ENCODE measurements around the gene PAX7.

GRCh38 chr1:18599086-18599485 is 31.6 kb upstream of the PAX7 start:
- TF ChIP-seq EZH2 (IDR thresholded peaks at IDR 0.05; ENCODE audit: borderline replicate concordance, low read length) (no peak), CTCF (conservative IDR thresholded peaks at IDR 0.05 in 1 of 2, IDR thresholded peaks at IDR 0.05 in 1 of 2; ENCODE audit: extremely low read depth in 1 of 2, insufficient read depth in 1 of 2, low read depth in 1 of 2, low read length in 2 of 2) (no peak)

All from mammary epithelial cell (primary cell).